KOPT-K1 (cell line): Measurements from ENCODE around the gene DELE1.

Experiments
- H3K27ac ChIP-seq: fragments of 200-600 bp; sonication (generic); 2 replicates; pipeline ENCODE4 v1.5.1; 2016; ENCODE audit warnings: antibody characterized with exemption, mild to moderate bottlenecking, low read depth, low read length; ENCODE audit not compliant: poor library complexity, severe bottlenecking
- H3K36me3 ChIP-seq: fragments of 200-600 bp; sonication (generic); 2 replicates; pipeline ENCODE4 v1.5.1; 2017; ENCODE audit warnings: antibody characterized with exemption, mild to moderate bottlenecking, low read length, moderate library complexity; ENCODE audit not compliant: insufficient read depth
- H3K9me3 ChIP-seq: fragments of 200-600 bp; sonication (generic); 2 replicates; pipeline ENCODE4 v1.5.1; 2017; ENCODE audit warnings: antibody characterized with exemption, low read length, mild to moderate bottlenecking; ENCODE audit not compliant: insufficient read depth, poor library complexity, severe bottlenecking

Gene DELE1, protein sequence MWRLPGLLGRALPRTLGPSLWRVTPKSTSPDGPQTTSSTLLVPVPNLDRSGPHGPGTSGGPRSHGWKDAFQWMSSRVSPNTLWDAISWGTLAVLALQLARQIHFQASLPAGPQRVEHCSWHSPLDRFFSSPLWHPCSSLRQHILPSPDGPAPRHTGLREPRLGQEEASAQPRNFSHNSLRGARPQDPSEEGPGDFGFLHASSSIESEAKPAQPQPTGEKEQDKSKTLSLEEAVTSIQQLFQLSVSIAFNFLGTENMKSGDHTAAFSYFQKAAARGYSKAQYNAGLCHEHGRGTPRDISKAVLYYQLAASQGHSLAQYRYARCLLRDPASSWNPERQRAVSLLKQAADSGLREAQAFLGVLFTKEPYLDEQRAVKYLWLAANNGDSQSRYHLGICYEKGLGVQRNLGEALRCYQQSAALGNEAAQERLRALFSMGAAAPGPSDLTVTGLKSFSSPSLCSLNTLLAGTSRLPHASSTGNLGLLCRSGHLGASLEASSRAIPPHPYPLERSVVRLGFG

DNA sequence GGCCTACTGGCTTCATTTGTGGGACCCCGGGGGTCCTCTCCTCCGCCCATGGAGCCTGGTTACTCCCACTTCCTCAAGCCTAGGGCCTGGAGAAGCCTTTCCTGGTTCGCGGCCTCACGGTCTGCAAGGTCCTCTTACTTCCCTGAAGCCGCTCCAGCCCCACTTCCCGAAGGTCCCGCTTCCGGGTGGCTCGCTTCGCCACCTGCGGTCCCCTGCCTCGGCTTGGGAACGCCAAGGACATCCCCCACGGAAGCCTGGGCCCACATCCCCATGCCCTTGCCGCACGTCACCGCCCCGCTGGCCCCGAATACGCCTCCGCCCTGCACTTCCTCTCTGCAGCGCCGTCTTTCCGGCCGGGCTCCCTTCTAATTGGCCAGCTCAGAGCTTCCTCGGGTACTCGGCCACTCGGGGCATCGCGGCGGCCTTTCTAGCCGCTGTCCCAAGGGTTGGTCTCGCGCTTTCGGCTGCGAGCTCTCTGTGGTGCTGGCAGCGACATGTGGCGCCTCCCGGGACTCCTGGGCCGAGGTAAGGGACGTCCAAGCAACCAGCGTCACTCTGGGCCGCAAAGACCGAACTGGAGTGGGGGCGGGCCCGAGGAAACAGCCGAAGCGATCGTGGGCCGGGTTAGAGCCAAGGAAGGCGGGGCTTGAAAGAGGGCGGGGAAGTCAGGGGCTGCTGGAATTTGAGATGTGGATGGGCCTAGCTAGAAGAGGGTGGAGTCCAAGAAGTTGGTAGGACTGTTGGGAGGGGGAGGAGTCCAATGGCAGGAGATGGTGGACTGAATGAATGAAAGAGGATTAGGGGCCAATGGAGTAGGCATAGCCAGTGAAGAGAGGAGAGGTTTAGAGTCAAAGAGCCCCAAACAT is at the start of gene DELE1:
Gene DELE1, plus strand, starts transcription at position 424 of the 866 bp plus-strand sequence. Its CDS starts 71 bp downstream, at position 495.
- Histone ChIP-seq H3K27ac (peak within 1 kb of the TSS; percentile 89), H3K9me3 (no peaks in the 10 kb centered on the region)

DNA sequence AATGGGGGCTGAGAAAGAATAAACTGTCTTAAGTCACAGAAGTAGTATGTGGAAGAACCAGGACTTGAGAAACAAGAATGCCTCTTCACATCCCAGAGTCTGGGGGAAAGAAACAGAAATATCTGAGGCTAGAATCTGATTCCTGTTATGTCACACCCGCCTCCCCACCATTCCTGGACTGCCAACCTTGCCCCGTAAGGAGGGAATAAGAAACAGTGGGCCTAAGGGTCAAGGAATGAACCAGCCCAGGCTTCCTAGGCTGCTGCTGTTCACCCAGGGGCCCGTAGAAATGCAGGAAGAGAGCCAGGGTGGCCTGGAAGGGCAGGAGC is 49.8 kb upstream of the DELE1 start:
- no peaks in the 10 kb centered on the region for H3K9me3 ChIP-seq
- H3K36me3 ChIP-seq, result no peaks in the 10 kb centered on the region
- H3K27ac ChIP-seq, result no peak overlapping the region

More for the DNA sequence above, at the start of gene DELE1:
- H3K36me3 ChIP-seq, result peaks cover 36% of the 10 kb centered on the region

DNA sequence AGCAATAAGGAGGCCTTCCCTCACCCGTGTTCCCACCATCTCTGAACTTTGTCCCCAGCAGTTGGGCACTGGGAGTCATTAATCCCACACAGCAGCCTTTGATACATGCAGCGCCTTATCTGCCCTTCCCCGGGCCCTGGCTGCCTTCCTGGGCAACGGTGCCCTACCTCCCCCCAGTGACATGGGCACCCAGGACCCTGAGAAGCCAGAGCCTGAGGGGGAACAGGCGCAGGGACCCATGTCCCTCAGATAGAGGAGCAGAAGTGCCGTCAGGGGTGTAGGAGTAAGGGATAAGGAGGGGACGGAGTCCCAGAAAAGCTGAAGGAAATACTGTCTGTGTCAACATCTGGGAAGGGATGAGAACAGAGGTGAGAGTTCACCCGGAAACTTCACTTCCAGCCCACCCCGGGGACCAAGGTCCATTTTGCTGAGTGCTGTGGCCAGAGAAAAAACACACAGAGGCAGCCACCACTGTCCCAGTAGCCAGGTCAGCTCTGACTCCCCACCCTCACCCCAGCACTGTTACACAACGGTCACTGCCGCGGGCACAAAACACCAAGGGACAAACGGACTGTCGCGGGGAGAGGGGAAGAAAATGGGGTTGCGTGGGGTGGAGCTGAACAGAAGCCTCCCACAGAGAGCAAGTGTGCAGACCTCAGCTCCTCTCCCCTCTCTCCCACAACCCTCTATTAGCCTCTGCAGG is 49.3 kb upstream of the DELE1 start:
- no peaks in the 10 kb centered on the region for H3K9me3 ChIP-seq
- no peaks in the 10 kb centered on the region for H3K36me3 ChIP-seq
- no peak overlapping the region for H3K27ac ChIP-seq

DNA sequence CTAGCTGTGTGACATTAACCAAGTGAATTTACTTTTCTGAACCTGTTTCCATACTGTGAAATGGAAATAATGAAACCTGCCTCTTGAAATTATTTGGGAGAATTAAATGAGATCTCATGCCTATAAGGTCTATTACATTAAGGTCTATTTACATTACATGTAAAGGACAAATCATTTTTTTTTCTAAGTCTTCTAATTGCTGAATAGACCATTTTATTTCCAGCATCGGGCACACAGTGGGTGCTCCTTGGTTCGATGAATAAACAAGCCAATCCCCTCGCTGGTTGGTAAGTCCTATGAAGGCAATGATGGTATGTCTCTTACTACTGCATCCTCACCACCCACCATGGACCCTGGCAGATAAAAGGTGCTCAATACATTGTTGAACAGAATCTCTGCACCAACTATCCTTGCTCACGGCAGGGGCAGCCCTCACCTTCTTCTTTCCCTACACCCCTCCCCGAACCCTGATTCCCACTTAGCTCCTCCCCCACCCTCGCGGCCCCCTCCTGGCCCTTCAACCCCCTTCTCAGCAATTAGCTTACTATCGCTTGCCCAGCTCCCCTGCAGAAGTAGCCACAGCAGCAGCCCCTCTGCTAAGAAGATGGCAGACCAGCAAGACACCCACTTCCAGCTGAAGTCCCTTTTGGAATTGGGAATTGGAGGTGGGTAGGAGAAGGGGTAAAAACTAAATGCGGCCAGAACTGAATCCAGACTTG is 48.5 kb upstream of the DELE1 start:
- no peak overlapping the region for H3K27ac ChIP-seq
- no peaks in the 10 kb centered on the region for H3K9me3 ChIP-seq
- no peaks in the 10 kb centered on the region for H3K36me3 ChIP-seq

DNA sequence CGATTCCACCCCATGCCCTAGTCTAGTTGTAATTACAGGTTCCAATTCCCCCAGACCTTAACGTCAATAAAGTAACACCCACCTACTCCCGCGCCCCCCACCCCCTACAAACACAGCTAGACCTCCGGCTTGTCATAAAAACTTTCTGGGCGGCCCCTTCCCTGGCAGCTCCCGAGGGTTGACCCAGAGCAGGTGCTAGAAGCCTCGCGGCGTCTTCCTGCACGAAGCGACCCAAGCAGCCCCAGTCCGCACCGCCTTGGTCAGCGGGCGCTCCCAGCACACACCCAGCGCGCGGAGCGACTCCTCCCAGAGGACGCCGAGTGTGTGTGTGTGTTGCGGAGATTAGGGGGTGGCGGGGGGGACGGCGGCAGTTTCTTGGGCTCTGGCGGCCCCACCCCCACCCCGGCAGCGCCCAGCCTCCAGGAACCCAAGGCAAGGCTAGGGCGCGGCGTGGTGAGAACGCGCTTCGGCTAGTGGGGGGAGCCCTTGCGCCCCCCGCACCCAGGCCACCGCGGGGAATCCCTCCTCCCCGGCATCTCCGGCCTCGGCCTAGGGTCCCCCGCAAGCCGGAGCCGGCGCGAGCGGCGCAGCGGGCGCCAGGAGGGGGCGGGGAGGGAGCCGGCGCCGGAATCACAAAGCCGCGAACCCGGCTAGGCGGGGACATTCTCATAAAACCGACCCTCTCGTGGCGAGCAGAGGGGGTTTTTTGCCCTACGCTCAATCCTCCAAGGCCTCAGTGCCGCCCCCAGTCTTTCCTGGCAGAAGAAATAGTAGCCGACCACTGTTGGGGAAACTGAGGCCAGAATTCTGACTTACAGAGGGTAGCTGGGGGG is 47.7 kb upstream of the DELE1 start:
- no peaks in the 10 kb centered on the region for H3K36me3 ChIP-seq
- H3K27ac ChIP-seq, result no peak overlapping the region
- no peaks in the 10 kb centered on the region for H3K9me3 ChIP-seq

DNA sequence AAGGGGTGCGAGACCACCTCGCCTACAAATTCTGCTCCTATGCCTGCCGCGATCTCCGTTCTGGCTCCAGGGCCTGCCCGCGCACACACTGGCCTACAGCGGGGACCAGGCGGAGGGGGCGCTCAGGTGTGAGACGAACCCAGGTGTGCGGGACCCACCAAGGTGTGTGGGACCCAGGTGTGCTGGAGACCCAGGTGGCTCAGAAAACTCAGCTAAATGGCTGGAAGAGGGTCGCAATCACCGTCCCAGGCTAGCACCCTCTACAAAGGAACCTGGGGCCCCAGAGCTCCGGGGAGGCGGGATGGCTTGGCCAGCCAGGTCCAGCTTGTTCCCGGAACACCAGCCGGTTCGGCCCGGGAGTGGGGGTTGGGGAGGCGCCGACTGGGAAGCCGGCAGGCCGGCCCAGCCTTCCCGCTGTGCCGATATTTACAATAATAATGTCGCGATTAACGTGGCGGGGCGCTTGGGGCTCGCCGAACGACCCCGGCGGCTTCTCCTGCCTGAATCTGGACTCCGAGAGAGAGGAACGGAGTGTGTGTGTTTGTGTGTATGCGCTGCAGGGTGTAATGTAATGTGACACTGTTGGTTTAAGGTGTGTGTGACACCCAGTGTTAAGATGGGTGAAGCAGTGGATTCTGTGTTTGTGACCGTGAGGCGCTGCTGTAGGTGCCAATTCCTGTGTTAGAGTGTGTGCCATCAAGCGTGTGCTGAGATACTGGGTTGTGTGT is 46.9 kb upstream of the DELE1 start:
- Histone ChIP-seq H3K27ac (no peak overlapping the region), H3K36me3 (no peaks in the 10 kb centered on the region), H3K9me3 (no peaks in the 10 kb centered on the region)

DNA sequence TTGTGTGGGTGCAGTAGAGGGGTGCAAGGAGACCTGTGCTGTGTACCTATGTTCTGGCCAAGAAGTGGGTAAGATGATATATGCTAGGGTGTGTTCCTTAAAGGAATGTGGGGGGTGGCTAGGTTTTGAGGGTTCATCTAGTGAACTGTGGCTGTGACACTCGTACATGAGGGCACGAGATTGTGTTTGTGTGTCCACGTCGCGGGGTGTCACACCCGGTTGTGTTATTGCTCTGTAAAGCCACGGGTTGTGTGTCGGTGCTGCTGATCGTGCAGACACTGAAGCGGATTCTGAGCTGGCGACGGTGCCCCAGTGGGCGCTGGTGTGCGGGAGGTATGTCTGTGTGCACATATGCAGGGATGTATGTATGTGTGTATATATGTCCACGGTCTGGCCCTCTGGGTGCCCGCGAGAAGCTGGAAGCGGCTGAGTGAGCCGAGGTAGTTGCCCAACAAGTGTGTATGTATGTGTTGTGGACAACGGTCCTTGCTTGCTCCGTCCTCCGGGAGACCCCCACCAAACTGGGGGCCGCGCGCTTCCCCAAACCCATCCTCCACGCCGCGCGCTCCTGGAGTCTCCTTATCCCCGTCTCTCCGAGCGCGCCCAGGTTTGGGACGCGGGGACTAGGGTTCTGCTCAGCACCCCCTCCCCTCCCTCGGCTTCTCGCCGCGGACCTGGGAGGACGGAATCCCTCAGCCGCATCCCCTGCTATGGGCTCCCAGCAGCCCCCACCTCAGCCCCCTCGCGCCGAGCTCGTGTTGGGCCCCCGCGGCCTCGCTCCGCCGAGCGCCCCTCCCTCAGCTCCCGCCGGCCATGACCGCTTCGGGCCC is 46.1 kb upstream of the DELE1 start:
- no peaks in the 10 kb centered on the region for H3K9me3 ChIP-seq
- no peaks in the 10 kb centered on the region for H3K36me3 ChIP-seq
- no peak overlapping the region for H3K27ac ChIP-seq

DNA sequence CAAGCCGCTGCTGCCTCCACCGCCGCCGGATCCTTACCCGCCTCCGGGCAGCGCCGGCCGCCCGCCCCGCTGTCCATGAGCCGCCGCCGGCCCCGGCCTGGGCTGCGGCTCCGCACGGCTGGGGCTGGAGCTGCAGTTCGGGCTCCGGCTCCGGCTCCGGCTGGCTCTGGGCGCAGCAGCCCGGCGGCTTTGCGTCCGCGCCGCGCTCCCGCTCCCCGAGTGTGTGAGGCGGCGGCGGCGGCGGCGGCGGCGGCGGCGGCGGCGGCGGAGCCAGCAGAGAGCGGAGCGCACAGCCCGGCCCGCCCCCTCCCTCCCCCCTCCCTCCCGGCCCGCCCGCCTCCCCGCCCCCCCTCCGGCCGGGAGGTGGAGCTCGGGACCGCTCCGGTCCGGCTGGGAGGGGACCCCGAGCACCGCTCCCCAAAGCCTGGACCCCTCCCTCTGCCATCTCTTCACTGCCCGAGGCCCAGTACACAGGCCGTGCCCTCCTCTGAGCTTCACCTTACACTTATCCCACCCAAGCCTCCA is 45.4 kb upstream of the DELE1 start, which contains the start of gene PCDH1:
Gene PCDH1, minus strand, starts transcription at position 225 of the 525 bp plus-strand sequence. Its CDS starts 148 bp downstream, at position 77.
- no peak within 1 kb of the TSS for H3K27ac ChIP-seq
- no peaks in the 10 kb centered on the region for H3K9me3 ChIP-seq
- no peaks in the 10 kb centered on the region for H3K36me3 ChIP-seq

DNA sequence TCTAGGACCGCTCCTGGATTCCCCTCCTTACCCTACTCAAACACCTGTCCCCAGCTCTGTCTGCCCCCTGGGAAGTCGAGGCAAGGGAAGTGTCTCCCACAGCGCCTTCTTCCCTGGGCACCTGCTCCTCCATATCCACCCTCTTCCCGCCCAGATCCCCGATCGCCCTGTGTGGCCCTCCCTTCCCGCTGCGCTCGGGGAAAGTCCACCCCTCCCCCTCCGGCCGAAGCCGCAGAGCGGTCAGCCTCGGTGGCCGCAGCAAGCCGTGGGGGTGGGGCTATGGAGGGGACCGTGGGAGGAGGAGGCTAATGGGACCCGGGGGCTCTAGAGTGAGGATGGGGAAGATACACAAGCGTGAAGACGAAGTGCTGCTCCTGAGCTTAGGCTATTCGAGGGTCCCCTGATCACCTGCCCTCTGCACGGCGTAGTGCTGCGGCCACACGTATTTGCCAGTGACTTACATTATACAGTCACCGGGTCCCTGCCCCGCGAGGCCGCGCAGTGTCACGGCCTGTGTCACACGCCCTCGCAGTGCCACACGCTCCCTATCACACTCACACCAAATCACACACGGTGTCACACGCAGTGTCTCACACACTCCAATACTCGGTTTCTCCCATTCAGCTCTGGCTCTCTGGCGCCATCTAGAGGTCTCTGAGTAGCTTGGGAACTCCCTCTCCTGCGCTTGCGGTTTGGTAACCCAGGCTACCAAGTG is 44.8 kb upstream of the DELE1 start:
- Histone ChIP-seq H3K36me3 (no peaks in the 10 kb centered on the region), H3K27ac (no peak overlapping the region), H3K9me3 (no peaks in the 10 kb centered on the region)

DNA sequence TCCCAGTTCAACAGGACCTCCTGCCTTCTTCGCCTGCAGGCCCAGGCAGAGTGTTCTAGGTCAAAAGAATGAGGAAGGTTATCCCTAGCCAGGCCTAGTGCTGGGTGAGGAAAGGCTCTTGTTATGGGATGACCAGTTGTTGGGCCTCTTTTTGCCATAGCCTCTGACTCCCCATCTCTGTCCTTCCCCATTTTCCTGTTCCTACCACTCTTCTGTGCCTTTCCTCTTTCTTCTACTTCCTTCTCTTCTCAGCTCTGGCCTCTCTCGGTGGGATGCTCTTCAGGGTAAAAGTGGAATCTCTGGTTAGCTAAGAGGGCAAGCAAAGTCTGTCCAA is 44.3 kb upstream of the DELE1 start:
- H3K27ac ChIP-seq, result no peak overlapping the region
- H3K36me3 ChIP-seq, result no peaks in the 10 kb centered on the region
- H3K9me3 ChIP-seq, result no peaks in the 10 kb centered on the region

DNA sequence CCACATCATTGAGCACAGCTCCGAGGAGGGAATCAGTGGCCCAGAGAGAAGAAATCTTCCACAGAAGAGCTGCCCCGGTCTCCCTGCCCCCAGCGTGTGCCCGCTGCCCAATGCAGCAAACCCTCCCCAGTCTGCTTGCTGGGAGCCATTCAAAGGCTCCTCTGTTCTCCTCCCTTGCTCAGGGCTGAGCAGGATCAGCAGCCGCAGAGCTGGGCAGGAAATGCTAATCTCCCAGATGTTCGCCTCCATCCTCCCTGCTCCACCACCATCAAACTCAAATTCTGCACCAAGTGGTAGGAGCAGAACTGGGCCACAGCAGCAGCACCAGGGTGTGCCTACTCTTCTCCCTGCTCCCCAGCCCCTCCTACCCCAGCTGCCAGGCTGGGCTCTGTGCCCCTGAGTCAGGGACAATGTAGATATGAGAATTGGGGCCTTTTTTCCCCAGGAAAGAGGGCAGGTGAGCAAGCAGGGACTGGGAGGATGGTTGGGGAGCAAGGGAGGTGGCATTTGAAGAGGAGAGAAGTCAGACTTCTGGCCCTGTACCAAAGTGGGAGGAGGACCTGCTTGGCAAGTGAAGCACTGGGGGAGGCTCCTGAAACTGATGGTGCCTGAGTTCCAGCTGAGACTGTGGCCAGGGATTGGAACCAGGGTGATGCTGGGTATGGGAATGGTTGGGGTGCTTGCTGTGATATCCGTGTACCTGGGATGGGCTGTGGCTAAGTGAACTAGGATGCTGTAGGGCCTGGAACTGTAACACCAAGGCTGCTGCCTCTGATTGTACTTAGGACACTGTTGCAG is 43.5 kb upstream of the DELE1 start:
- no peaks in the 10 kb centered on the region for H3K36me3 ChIP-seq
- no peak overlapping the region for H3K27ac ChIP-seq
- no peaks in the 10 kb centered on the region for H3K9me3 ChIP-seq
